NCI-H1694 treated with DMSO at 0.1 percent for 48 hours (cell line): Measurements from ENCODE around the gene PABPC3.

Experiments
- DNase-seq: peaks from one replicate; lab custom pipeline; 2025; lab: John Stamatoyannopoulos, UW

PABPC3 gene

DNA sequence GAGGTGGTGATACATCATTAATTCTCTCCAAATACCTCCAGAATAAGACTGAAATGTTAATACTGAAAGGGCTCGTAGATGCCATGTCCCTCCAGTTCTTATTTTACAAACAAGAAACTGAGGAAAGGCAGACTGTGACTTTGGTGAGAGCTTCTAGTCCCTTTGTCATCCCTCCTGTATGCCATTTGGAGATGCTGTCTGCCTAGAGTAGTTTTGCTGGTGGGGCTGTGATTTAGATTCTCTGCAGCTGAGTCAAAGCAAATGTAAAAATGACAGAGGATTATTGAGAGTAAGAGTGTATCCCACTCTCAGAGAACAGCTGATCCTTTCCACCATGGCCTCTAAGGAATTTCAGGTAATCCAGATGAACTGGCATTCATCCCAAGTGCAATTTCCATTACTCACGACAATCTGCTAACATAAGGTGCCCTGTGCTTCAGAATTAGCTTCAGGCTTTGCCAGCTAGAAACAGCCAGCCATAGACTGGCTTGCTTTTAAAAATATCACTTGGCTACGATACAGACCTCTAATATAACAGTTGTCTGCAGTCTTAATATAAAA, 16.8 kb downstream of the PABPC3 start:
- DNase-seq: no peak

DNA sequence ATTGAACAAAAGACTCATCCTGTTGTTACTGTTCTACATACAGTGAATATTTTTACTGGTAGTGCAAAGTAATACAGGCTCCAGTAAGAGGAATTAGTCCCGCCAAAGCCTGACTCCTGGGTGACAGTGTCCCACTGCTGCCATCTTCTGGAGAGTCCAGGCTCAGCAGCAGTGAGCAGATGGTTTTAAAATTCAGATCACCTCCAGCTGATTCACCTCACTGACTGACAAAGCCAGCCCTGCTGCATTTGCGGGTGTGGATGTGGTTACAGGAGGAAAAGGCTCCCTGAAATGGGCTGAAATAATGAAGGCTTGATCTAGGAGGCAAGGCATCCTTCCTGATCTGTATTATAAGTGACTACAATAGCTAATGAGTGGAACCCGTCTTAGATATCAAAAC, 18.3 kb downstream of the PABPC3 start:
- DNase-seq: peak; percentile 72

DNA sequence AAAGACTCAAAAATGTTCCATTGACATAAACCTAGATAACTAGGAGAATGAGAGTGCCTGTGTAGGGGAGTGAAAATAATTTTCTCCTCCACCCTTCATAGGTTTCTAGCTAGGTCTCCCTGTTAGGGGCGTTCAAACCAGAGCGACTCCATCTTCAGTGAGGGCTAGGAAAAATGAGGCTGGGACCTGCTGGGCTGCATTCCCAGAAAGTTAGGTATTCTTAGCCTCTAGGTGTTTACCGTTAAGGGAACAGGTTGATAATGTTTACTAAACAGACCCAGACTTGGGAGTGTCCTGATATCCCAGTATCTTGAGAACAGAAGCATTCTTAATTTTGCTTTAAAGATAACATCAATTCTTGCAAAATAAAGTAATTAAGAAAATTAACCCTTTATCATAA, 20.1 kb downstream of the PABPC3 start:
- DNase-seq: no peak

DNA sequence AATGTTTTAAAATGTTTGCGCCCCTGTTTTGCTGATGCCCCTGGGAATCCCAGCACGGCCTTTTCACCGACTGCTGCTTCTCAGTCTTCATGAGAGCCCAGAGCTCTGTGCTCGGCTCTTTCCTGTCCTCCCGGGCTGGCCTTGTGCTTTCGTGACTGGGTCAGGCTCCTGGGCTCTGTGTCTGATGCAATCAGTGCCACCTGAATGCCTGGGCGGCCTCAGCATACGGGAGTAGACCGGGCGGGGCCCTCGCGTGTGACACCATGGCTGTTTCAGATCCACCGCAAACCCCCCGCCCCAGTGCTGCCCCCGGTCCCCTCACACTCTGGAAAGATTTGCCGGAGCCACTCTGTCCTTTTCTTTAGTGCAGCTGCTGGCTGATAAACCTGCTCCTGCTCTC, 21.4 kb downstream of the PABPC3 start:
- DNase-seq: no peak

DNA sequence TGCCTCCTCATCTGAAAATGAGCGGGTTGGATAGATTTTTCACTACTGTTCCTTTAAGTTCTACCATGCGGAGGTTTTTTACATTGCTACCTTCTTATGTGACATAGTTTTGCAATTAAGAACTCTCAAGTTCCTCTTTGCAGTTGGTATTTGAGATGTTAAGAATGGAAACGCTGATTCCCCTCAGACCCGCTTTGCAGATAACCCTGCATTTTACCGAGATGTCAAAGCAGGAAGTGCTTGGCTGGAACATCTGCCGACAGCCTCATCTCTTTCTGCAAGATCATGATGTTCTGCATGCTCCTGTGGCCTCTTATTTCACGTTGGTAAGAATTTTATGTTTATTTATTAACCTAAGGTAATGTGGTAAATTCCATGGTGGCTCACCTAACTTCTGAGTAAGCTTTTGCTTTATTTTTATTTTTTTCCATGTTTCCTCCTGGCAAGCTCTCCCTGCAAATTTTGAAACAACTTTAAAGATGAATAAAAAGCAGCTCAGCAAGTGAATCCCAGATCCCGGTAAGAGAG, 22.5 kb downstream of the PABPC3 start:
- no peak for DNase-seq

DNA sequence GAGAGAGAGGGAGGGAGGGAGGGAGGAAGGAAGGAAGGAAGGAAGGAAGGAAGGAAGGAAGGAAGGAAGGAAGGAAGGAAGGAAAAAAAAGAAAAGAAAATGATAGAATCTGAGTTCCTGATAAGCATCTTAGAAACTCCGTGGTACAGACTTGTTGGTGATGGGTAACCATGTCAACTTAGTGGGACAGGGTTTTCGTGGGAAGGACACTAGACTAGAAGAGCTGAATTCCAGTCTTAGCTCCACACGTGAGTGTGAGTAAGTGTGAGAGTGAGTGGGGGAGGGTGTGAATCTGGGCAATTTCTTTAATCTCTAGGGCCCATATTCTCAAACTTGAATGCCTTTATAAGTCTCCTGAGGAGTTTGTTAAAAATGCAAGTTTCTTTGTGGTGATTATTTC, 35.0 kb downstream of the PABPC3 start:
- DNase-seq: no peak

DNA sequence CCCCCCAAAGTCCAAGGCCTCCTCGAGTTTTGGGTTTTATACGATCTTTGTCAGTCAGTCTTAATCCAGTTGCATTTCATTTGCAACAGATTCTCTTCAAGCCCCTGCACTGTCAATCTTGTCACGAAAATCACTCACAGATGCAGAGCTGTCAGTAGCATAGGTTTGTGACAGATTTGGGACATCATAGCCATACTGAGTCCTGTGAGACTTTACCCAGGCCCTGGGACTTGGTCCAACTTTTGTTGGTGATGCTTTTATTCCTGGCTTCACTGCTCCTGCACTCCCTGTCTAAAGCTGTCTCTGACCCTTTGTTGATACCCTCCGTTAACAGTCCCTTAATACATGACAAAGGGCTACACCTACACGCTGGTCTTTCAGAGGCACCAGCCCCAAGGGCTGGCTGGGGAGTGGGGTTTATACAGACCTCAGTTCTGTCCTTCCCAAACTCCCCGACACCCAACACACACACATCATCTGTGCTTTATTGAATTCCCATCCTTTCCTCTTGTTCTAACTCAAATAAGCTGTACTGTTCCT, 36.0 kb downstream of the PABPC3 start:
- no peak for DNase-seq

DNA sequence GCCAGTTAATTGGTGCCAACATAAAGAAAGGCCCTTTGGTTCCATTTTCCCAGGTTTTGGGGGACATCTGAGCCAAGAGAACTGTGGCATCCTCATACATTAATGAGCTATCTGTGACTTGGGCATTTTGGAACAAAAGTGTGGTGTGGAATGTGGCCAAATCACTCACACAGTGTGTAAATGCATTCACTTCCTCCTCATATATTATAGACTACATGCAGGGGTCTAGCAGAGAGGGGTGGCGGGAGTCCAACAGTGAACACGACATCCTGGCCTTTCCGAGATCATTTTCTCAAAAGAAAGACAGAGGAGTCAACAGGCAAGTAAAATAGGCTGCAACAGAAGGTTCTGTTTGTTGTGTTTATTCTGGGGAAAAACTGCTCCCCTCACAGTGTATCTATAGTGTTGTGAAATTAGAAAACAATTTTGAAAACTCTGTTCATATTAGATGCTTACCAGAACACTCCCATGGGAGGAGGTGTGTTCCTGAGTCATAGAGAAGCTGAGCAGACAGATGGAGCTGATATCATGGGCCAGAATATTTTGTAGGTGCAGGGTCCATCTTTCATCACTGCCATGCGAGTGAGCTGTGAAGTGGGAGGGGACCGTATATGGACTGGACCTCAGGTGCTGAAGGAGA, 36.9 kb downstream of the PABPC3 start:
- no peak for DNase-seq

DNA sequence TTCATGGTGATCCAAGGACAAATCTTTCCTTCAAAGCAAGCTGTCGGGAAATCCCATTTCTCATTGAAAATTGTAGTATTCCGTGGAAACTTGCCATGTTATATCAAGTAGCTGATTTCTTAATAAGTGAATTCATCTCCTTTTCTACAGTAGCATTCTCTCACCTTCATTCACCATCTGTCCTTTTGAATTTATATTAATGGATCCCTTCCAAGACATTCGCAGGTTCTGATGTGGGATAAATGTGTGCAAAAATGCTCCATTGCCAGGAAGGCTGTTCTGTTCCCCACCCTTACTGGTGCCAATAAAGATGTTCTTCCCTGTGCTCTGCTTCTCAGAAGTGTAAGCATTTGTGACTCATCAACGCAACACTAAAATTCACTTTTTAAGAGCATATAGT, 40.0 kb downstream of the PABPC3 start:
- DNase-seq: no peak

DNA sequence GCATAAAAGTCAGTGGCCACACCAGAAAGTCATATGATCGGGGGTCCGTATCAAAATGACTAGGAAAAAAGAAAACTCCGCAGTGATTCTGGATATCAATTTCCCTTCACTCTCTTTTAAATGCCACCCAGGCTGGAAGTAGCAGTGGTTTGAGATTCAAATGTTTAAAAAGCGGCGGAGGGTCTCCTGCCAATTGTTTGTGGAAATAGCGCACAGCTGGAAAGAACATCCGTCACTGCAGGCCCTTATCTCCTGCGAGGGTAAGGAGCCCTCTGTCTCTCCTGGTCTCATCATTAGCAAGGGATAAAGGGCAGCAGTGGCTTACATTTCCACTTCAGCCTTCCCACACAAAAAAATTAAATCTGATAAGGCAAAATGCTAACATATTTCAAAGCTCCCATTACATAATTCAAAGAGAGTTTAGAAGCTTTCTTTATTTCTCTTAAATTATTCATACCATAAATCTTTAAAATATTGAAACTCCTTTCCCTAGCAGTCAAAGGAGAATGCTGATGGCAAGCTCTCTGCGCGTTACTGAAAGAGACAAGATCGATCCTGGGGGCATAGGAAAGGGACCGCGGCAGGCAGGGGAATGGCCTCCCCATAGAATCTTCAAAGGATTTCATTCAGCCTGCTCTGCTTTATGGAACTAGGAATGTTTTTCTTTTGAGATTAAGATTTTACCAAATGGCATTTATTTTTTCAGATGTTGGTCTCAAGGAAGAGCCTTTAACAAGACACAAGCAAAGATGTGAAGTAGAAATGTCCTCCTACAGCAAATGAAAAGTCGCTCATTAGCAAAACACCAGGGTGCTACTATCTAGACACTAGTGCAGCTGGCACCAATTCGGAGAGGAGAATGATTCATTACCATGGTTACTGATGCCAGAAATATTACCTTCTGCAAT, 41.2 kb downstream of the PABPC3 start:
- no peak for DNase-seq

DNA sequence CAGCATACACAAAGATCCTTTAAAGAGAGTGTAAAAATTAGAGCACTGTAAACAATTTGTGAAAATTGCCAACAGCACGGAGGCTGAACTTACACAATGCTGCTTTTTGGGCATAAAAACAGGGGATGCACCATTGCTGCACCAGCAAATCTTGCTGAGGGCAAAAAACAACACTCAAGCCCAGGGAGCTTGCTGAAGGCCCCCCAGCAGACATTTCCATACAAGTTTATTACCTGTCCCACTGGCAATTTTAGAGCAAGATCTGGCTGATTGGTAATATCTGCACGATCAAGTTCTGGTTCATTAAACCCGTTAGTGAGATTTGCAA, 41.8 kb downstream of the PABPC3 start:
- no peak for DNase-seq

DNA sequence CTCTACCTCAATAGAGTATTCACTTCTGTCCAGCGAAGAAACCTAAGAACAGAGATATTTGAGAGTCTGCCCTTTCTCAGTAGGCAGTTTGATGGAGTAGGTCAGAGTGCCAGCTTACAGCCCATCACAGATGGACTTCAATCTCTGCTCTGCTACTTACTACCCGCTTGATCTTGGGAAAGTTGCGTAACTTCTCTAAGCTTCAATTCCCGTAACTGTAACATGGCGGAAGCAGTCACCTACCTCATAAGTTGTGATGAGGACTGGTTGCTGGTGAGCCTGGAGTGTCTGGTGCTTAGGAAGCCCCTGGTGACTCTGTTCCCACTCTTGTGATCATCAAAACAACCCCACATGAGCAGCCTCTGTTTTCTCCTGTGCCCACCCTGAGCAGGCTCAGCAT, 45.1 kb downstream of the PABPC3 start:
- no peak for DNase-seq

DNA sequence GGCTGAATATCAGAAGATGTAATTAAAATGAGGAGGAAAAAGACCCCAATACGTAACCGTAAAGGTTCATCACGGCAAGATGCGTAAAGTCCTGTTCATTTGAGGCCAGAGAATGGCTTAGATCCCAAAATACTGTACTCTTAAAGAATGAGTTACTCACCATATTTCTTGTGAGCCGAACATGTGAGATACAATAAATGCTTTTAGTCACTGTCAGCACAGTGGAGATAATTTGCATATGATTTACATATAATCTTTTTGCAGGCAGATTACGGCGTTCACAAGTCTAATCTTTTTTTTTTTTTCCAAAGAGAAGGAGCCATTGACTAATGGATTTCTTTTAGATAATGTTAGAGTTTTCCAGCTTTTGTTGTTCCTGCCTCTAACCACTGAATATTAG, 47.8 kb downstream of the PABPC3 start:
- DNase-seq: no peak

DNA sequence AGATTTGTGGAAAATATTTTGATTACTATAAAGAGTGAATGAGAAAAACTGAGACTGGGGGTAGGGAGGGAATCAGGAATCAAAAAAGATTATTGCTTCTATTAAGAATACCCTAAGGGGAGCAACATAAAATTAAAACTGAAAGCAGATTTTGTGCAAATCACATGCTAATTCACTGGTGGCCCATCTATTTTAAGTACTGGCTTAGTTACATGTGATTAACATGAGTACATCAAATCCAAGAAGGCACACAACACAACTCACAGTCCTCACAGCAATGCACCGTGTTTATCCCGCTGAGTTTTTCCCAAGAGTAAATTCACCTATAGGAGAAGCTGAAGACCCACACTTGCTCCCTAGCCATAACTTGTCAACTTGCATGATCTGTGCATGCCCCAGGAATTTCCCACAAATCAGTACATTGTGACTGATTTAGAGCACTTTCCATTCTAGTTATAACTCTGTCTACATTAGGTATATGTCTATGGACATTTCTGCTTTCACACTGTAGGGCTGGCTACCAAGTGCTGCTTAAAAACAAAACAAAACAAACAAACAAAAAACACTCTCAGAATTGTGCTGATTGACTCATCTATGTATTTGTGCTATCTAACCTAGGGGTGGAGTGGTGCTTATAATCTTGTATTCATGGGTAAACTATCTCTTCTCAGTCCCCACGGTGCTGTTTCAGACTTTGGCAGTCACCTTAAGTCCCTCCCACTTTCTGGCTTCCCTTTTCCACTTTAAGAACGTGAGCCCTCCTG, 51.9 kb downstream of the PABPC3 start:
- DNase-seq: no peak

DNA sequence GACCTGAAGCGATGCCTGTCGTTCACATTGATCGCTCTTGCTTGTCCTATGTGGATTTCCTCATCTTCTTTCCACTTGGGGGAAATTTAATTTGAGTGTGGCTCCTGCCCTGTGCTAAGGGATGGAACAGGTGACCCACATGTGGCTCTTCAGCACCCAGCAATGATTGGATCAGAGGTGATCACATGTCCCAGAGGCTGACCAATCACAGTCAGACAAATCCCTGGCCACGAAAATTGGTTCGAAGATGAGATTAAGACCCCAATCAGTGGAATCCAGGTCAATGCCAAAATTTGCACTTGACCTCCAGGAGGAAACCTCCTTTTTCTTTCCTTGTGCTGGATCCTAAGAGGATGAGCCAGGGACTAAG, 52.5 kb downstream of the PABPC3 start:
- DNase-seq: no peak
